ENCODE data around the gene CREB5.

The CREB5 gene

DNA sequence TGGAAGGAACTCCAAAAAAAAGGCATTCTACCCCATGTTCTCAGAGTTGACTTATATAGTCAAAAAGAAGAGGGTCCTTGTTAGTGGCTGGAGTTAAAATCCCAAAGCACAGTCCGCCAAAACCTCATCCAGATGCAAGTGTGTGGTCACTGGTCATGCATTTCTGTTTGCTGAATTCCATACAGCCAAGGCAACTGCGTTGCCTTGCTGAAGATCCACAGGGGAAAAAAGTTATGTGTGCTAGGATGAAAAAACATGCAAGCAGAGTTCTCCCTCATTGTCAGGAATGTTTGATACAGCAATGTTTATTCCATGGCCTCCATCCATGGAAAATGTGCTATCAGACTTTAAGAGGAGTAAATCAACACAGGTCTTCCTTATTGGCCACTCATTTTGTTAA is 213.1 kb downstream of the CREB5 start:
- TF ChIP-seq, protein P1, sequence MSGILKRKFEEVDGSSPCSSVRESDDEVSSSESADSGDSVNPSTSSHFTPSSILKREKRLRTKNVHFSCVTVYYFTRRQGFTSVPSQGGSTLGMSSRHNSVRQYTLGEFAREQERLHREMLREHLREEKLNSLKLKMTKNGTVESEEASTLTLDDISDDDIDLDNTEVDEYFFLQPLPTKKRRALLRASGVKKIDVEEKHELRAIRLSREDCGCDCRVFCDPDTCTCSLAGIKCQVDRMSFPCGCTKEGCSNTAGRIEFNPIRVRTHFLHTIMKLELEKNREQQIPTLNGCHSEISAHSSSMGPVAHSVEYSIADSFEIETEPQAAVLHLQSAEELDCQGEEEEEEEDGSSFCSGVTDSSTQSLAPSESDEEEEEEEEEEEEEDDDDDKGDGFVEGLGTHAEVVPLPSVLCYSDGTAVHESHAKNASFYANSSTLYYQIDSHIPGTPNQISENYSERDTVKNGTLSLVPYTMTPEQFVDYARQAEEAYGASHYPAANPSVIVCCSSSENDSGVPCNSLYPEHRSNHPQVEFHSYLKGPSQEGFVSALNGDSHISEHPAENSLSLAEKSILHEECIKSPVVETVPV (CRISPR knock-in tag; IDR thresholded peaks at IDR 0.05): no peak
- TF ChIP-seq CSDC2 (CRISPR knock-in tag; IDR thresholded peaks at IDR 0.05) (no peak), ARNTL (CRISPR knock-in tag; IDR thresholded peaks at IDR 0.05; ENCODE audit: borderline replicate concordance, low read depth) (no peak), ZNF8 (CRISPR knock-in tag; IDR thresholded peaks at IDR 0.05) (no peak), ESRRG (CRISPR knock-in tag; IDR thresholded peaks at IDR 0.05) (no peak), ZNF565 (CRISPR knock-in tag; conservative IDR thresholded peaks at IDR 0.05; ENCODE audit: low read depth) (no peak), RARB (CRISPR knock-in tag; IDR thresholded peaks at IDR 0.05) (no peak), PPARA (CRISPR knock-in tag; IDR thresholded peaks at IDR 0.05; ENCODE audit: borderline replicate concordance) (no peak), TCF4 (CRISPR knock-in tag; IDR thresholded peaks at IDR 0.05; ENCODE audit: borderline replicate concordance) (no peak), GLIS3 (CRISPR knock-in tag; IDR thresholded peaks at IDR 0.05) (no peak), ZNF70 (CRISPR knock-in tag; IDR thresholded peaks at IDR 0.05) (no peak), TOX (CRISPR knock-in tag; IDR thresholded peaks at IDR 0.05; ENCODE audit: borderline replicate concordance) (no peak), ZFP30 (CRISPR knock-in tag; IDR thresholded peaks at IDR 0.05) (no peak)
- TF ChIP-seq, protein P2, sequence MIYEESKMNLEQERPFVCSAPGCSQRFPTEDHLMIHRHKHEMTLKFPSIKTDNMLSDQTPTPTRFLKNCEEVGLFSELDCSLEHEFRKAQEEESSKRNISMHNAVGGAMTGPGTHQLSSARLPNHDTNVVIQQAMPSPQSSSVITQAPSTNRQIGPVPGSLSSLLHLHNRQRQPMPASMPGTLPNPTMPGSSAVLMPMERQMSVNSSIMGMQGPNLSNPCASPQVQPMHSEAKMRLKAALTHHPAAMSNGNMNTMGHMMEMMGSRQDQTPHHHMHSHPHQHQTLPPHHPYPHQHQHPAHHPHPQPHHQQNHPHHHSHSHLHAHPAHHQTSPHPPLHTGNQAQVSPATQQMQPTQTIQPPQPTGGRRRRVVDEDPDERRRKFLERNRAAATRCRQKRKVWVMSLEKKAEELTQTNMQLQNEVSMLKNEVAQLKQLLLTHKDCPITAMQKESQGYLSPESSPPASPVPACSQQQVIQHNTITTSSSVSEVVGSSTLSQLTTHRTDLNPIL (CRISPR knock-in tag; IDR thresholded peaks at IDR 0.05; ENCODE audit: low read depth): no peak
- TF ChIP-seq, protein P3, sequence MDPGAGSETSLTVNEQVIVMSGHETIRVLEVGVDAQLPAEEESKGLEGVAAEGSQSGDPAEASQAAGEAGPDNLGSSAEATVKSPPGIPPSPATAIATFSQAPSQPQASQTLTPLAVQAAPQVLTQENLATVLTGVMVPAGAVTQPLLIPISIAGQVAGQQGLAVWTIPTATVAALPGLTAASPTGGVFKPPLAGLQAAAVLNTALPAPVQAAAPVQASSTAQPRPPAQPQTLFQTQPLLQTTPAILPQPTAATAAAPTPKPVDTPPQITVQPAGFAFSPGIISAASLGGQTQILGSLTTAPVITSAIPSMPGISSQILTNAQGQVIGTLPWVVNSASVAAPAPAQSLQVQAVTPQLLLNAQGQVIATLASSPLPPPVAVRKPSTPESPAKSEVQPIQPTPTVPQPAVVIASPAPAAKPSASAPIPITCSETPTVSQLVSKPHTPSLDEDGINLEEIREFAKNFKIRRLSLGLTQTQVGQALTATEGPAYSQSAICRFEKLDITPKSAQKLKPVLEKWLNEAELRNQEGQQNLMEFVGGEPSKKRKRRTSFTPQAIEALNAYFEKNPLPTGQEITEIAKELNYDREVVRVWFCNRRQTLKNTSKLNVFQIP (CRISPR knock-in tag; IDR thresholded peaks at IDR 0.05; ENCODE audit: borderline replicate concordance, low read depth): no peak
- ATAC-seq: no peak

DNA sequence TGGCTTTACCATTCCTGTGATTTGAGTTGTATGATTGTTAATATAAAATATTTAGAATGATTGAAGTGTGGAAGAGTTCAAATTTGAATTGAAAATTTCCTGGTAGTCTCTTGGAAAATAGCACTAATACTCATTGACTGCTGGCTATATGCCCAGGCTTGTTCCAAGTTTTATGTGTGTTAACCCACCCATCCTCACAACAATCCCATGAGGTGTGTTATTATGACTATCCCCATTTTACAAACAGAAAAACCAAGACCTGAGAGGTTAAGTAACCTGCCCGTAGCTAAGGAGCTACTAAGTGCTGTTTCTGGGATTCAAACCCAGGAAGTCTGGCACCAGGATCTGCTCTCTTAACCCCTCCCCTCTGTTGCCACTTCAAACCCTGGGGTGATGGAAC is 213.9 kb downstream of the CREB5 start:
- TF ChIP-seq GLIS3 (CRISPR knock-in tag; IDR thresholded peaks at IDR 0.05) (no peak), ZFP3 (CRISPR knock-in tag; IDR thresholded peaks at IDR 0.05) (no peak), TCF4 (CRISPR knock-in tag; IDR thresholded peaks at IDR 0.05; ENCODE audit: borderline replicate concordance) (no peak), ARNTL (CRISPR knock-in tag; IDR thresholded peaks at IDR 0.05; ENCODE audit: borderline replicate concordance, low read depth) (no peak), ISL1 (CRISPR knock-in tag; IDR thresholded peaks at IDR 0.05) (no peak), ZFP30 (CRISPR knock-in tag; IDR thresholded peaks at IDR 0.05) (no peak), TOX (CRISPR knock-in tag; IDR thresholded peaks at IDR 0.05; ENCODE audit: borderline replicate concordance) (no peak), OSR1 (CRISPR knock-in tag; IDR thresholded peaks at IDR 0.05) (no peak), PPARA (CRISPR knock-in tag; IDR thresholded peaks at IDR 0.05; ENCODE audit: borderline replicate concordance) (no peak), ZC3H10 (CRISPR knock-in tag; IDR thresholded peaks at IDR 0.05) (no peak), BACH2 (CRISPR knock-in tag; IDR thresholded peaks at IDR 0.05; ENCODE audit: borderline replicate concordance) (no peak), RARB (CRISPR knock-in tag; IDR thresholded peaks at IDR 0.05) (no peak), ZNF70 (CRISPR knock-in tag; IDR thresholded peaks at IDR 0.05) (no peak)
- TF ChIP-seq, protein P2 (CRISPR knock-in tag; IDR thresholded peaks at IDR 0.05; ENCODE audit: low read depth): no peak
- TF ChIP-seq, protein P1 (CRISPR knock-in tag; IDR thresholded peaks at IDR 0.05): no peak
- TF ChIP-seq, protein P4, sequence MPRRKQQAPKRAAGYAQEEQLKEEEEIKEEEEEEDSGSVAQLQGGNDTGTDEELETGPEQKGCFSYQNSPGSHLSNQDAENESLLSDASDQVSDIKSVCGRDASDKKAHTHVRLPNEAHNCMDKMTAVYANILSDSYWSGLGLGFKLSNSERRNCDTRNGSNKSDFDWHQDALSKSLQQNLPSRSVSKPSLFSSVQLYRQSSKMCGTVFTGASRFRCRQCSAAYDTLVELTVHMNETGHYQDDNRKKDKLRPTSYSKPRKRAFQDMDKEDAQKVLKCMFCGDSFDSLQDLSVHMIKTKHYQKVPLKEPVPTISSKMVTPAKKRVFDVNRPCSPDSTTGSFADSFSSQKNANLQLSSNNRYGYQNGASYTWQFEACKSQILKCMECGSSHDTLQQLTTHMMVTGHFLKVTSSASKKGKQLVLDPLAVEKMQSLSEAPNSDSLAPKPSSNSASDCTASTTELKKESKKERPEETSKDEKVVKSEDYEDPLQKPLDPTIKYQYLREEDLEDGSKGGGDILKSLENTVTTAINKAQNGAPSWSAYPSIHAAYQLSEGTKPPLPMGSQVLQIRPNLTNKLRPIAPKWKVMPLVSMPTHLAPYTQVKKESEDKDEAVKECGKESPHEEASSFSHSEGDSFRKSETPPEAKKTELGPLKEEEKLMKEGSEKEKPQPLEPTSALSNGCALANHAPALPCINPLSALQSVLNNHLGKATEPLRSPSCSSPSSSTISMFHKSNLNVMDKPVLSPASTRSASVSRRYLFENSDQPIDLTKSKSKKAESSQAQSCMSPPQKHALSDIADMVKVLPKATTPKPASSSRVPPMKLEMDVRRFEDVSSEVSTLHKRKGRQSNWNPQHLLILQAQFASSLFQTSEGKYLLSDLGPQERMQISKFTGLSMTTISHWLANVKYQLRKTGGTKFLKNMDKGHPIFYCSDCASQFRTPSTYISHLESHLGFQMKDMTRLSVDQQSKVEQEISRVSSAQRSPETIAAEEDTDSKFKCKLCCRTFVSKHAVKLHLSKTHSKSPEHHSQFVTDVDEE (CRISPR knock-in tag; IDR thresholded peaks at IDR 0.05): no peak
- TF ChIP-seq, protein P3 (CRISPR knock-in tag; IDR thresholded peaks at IDR 0.05; ENCODE audit: borderline replicate concordance, low read depth): no peak
- ATAC-seq: no peak

Data from SK-N-SH treated with all-trans-retinoic acid at 6 μM for 48 hours (cell line).